Panc1 (cell line): Measurements from ENCODE around the gene KAT5.

Experiments used
- POLR2AphosphoS5 ChIP-seq: IDR thresholded peaks from 2 replicates; pipeline ENCODE4 v1.6.1; 2012; ENCODE audit warnings: mild to moderate bottlenecking, low read depth, low read length, moderate library complexity
- TF ChIP-seq, protein P1 (sequence below): fragments of 450-650 bp; IDR thresholded peaks from 2 replicates; pipeline ENCODE4 v1.5.1; 2017; ENCODE audit warnings: mild to moderate bottlenecking

- TF ChIP-seq, protein P1, sequence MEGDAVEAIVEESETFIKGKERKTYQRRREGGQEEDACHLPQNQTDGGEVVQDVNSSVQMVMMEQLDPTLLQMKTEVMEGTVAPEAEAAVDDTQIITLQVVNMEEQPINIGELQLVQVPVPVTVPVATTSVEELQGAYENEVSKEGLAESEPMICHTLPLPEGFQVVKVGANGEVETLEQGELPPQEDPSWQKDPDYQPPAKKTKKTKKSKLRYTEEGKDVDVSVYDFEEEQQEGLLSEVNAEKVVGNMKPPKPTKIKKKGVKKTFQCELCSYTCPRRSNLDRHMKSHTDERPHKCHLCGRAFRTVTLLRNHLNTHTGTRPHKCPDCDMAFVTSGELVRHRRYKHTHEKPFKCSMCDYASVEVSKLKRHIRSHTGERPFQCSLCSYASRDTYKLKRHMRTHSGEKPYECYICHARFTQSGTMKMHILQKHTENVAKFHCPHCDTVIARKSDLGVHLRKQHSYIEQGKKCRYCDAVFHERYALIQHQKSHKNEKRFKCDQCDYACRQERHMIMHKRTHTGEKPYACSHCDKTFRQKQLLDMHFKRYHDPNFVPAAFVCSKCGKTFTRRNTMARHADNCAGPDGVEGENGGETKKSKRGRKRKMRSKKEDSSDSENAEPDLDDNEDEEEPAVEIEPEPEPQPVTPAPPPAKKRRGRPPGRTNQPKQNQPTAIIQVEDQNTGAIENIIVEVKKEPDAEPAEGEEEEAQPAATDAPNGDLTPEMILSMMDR: no peak
- peak; percentile 86 for TF ChIP-seq POLR2AphosphoS5
These were observed 49.0 kb upstream of the KAT5 start, which contains the start of gene RELA for GRCh38 chr11:65662799-65663638.
